HT-29 (cell line): ENCODE results near the gene CASP9. TPM values are rescaled to one million over a fixed set of nuclear protein-coding genes. Genes with fewer than 3 reads are reported as not detected.

Experiments
- DNase-seq: peaks from one replicate; pipeline ENCODE4 v3.0.0-alpha.2; 2015; ENCODE audit warnings: low spot score
- small RNA-seq: library from RNA; depleted of rRNA; stranded (forward); fragments of <200 nt; gene quantifications from one replicate; pipeline ENCODE3, GENCODE V24; 2014
- total RNA-seq: library from RNA; depleted of rRNA; stranded (reverse); fragments of >200 nt; shearing (Covaris generic); gene quantifications from 2 replicates; pipeline ENCODE4 v1.2.3, GENCODE V29; 2014; rRNA removed

Gene CASP9
- total RNA-seq, 1 experiment from 2014 or later, result 15.7 TPM

- DNase-seq, result no peak
These were observed 75.0 kb downstream of the CASP9 start for GRCh38 chr1:15448877-15449462.

- DNase-seq, result no peak
These were observed 77.8 kb downstream of the CASP9 start for GRCh38 chr1:15446212-15446611.

- no peak for DNase-seq
These were observed 78.5 kb downstream of the CASP9 start for GRCh38 chr1:15445390-15446122.

GRCh38 chr1:15444468-15445389 is 79.3 kb downstream of the CASP9 start:
- no peak for DNase-seq

GRCh38 chr1:15443281-15443680 is 80.7 kb downstream of the CASP9 start:
- no peak for DNase-seq

GRCh38 chr1:15442759-15443158 is 81.3 kb downstream of the CASP9 start:
- no peak for DNase-seq

GRCh38 chr1:15442119-15442518 is 81.9 kb downstream of the CASP9 start:
- DNase-seq, result no peak

Small RNAs within 50 kb of the gene (small RNA-seq; reads per million reads assigned to genes)
- not detected for gene SCARNA21B

Other genes with a start within 250 kb of the CASP9 start
- 193 and 199 TPM in 2 replicates for gene EFHD2, start 114.3 kb downstream of the CASP9 start, total RNA-seq
- not detected in 2 replicates for gene CTRC, start 85.8 kb downstream of the CASP9 start, total RNA-seq
- gene CELA2A, start 67.5 kb downstream of the CASP9 start, total RNA-seq, result not detected in 2 replicates
- gene CELA2B, start 48.1 kb downstream of the CASP9 start, total RNA-seq, result not detected in 2 replicates
- 4.8 and 9.3 TPM in 2 replicates for gene DNAJC16, start 2.6 kb upstream of the CASP9 start, total RNA-seq
- gene AGMAT, start 60.8 kb upstream of the CASP9 start, total RNA-seq, result 52.1 and 62.5 TPM in 2 replicates
- 18.7 and 31.1 TPM in 2 replicates for gene DDI2, start 93.2 kb upstream of the CASP9 start, total RNA-seq
- 26.6 and 29.4 TPM in 2 replicates for gene PLEKHM2, start 160.1 kb upstream of the CASP9 start, total RNA-seq
- 0.23 TPM in 1 of 2 replicates, not detected in the other for gene SLC25A34, start 212.0 kb upstream of the CASP9 start, total RNA-seq
- gene TMEM82, start 218.3 kb upstream of the CASP9 start, total RNA-seq, result not detected in 2 replicates
- 18.0 and 20.9 TPM in 2 replicates for gene FBLIM1, start 234.6 kb upstream of the CASP9 start, total RNA-seq